NK-92 treated with Interleukin-12 subunit alpha and Interleukin-12 subunit beta, amount 100 ng/mL, for 24 hours (cell line): ENCODE results near the gene CMTM6.
"Not testable (repeated sequence)": the region's sequence is repeated elsewhere in the genome, so short reads cannot be mapped to it uniquely, and the experiment has no call there.

ENCODE experiments used
- DNase-seq: peaks from one replicate; lab custom pipeline; 2025; lab: John Stamatoyannopoulos, UW

The CMTM6 gene

GRCh38 chr3:32466808-32467207 is 35.8 kb downstream of the CMTM6 start:
- not testable (repeated sequence) for DNase-seq

GRCh38 chr3:32464726-32465125 is 37.9 kb downstream of the CMTM6 start:
- not testable (repeated sequence) for DNase-seq

DNA sequence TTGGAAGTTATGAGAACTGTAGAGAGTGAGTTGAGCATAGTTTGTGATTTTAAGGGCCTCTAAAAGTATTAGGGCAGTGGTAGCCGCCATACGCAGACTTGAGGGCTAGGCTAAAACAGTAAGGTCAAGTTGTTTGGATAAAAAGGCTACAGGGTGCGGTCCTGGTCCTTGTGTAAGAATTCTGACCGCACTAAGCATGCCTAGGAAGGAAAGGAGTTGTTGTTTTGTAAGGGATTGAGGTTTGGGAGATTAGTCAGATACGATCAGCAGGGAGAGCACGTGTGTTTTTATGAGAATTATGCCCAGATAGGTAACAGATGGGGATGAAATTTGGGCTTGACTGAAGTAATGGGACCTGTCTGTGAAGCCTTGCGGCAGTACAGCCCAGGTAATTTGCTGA is 39.2 kb downstream of the CMTM6 start:
- DNase-seq: not testable (repeated sequence)

- DNase-seq: not testable (repeated sequence)
These were observed 40.3 kb downstream of the CMTM6 start for GRCh38 chr3:32462191-32462986.

DNA sequence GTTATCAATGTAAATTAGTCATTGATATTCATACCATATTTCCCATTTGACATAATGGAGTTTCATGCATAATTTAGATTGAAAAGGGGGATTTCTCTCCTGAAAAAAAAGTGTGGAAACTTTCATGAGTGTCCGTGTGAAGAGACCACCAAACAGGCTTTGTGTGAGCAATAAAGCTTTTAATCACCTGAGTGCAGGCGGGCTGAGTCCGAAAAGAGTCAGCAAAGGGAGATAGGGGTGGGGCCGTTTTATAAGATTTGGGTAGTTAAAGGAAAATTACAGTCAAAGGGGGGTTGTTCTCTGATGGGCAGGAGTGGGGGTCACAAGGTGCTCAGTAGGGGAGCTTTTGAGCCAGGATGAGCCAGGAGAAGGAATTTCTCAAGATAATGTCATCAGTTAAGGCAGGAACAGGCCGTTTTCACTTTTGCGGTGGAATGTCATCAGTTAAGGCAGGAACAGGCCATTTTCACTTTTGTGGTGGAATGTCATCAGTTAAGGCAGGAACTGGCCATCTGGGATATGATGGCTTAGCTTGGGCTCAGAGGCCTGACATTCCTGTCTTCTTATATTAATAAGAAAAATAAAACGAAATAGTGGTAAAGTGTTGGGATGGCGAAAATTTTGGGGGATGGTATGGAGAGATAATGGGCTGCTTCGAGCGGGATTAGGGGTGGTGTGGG is 41.7 kb downstream of the CMTM6 start:
- DNase-seq: not testable (repeated sequence)

DNA sequence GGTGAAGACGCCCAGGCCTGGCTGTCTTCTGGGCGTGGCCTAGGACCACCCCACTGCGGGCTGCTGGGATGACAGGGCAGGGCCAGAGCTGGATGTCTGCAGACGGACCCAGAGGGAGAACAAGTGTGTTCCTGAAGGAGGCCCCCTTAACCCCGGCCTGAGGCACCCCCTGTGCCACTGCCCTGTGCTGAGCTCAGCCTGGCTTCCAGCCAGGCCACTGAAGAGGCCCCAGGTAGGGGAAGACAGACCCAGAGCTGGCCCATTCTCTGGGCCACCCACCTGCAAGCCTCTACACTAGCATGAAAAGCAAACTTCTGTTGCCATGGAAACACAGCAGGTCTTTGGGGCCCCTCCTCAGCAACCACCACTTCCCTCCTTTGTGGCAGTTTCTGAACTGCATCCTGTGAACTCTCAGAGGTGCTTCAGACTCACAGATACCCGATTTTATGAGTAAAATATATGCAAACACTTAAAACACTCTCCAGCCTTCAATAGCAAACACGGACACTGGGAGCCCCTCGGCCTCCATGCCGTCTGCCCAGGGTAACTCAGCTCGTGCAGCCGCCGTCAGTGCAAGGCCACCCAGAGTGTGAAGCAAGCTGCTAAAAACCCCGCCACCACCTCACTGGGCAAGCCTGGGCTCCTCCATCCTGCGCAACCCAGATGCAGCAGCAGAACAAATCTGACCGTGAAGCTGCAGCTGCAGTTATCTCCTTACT is 42.5 kb downstream of the CMTM6 start:
- DNase-seq: peak; percentile 45

GRCh38 chr3:32459450-32459849 is 43.2 kb downstream of the CMTM6 start:
- no peak for DNase-seq

DNA sequence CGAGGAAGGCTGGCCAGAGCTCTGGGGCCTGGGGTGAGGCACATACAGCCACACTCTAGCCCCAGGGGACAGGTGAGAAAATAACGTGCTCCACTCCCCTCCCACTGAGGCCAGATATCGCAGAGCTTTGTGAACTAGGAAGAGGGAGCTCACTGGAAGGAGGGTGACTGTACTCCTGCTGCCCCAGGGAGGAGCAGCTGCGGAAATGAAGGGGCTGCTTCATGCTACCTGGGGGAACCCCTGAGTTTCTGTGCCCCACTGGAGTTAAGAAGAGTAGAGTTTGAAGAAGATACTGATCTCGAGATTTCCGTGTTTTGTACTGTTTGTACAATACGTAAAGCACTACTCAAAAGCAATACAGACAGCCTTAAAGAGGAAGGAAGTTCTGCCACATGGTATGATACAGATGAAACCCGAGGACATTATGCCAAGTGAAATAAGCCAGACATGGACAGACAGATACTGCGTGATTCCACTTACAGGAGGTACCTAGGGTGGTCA is 44.6 kb downstream of the CMTM6 start:
- DNase-seq: no peak

DNA sequence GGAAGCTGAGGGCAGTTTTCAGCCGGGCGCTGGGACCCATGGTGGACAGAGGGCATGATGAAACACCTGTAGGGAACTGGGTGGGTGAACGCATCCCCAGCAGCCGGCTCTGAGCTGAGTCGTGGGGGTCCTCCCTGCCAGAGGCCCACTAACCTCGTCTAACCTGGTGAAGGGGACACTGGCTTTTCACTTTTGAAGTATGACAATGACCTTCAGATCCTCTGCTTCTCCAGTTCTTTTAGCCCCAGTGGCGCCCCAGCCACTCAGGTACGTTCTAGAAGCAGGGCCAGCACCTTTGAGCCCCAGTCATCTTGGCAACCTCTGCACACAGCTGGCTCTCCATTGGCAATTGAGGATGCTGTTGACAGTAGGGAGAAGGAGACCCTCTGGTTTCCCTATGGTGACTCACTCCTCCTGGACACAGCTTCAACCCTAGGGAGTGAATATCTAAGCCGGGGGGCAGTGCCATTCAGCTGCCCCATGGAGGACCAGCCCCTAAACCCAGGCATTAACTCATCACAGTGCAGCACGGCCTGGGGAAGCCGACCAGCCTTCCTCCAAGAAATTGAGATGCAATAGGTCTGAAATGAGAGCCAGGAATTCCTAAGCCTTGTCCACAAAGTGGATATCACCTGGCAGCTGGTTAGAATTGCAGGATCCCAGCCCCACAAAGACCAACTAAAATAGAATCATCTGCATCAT is 46.1 kb downstream of the CMTM6 start:
- DNase-seq: no peak

DNA sequence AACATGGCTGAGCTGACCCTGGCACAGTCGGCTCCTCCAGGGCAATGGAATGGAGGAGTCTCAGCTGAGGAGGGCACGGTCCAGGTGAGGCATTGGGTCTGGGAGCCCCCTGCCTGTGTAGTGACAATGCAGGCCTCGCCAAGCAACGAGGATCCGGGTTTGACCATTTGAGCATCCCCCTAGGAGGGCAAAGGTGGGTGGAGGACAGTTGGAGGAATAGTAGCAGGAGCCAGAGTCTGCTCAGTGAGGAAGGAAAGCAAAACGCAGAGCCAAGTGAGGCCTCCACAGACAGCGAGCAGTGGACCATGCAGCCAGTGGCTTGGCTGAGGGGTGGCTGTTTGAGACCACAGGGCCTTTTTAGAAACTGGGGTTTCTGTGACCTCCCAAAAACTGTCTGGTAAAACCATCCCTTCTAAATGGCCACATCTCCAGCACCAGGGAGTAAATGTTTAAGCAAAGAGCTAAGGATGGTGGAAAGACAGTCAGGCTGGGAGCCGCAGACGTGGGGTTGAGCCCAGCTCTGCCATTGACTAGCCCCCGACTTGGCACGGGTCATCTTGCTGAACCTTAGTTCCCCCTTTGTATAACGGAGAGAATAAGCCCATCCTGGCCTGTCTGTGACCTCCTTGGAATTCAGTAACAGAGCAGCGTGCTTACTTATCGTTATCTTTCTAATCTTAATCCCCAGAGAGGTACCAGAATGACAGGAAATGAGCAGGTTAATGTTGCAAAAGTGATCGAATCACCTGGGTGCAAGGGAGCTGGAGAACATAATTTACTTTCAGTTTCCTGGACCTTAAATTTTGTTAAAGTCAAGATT is 46.8 kb downstream of the CMTM6 start:
- DNase-seq: no peak

DNA sequence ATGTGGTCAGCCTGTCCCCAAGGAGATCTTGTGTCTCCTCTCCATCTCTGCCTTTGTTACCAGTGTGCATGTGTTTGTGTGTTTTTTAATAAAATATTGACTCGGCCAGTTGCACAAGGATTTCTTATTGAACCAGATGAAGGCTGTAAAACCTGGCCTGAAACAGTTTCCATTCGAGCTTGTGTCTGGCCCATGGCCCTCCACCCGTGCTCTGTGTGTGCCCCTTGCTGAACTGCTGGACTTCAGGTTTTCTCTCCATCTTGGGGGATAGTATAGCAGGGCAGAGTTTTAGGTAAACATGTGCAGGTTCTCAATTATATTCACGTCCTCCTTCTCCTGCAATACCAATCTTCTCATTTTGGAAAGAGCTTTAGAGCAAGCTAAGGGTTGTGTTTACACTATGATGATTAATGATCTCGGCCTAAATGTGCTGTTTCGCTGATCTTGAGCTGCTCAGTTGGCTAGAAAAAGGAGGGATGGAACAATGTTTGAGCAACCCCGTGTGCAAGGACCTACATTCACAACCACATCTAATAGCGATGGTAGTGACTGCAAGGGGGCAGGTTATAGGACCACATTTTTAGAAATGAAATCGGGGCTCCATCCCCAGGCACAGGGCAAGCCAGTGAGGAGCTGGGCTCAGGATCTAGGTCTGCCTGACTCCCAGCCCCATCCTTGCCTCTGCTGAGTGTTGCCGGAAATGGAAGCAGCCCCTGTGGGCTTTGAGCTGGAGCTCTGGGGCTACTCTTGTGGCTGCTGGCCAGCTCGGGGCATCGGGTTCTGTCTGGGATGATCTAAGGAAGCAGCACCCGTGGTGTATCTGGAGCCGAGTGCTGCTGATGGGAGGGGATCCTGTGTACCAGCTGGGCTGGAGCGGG is 47.7 kb downstream of the CMTM6 start:
- no peak for DNase-seq

DNA sequence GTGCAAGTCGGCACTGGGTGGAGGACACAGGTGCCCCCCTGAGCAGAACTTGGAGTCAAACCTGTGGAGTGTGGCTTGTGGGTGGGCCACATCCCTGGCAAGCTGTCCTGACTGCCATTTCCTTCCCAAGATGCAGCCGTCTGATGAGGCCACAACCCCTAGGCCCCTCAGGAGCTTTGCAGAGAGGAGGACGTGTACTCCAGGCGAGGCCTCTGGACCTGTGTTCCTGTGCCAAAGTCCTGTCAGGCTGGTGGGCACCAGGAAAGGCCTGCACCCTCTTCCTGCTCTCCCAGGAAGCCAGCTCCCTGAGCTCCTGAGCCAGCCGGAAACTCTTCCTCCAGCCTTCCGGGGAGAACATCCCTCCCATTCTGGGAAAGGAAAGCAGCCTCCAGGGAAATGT is 48.5 kb downstream of the CMTM6 start:
- no peak for DNase-seq

DNA sequence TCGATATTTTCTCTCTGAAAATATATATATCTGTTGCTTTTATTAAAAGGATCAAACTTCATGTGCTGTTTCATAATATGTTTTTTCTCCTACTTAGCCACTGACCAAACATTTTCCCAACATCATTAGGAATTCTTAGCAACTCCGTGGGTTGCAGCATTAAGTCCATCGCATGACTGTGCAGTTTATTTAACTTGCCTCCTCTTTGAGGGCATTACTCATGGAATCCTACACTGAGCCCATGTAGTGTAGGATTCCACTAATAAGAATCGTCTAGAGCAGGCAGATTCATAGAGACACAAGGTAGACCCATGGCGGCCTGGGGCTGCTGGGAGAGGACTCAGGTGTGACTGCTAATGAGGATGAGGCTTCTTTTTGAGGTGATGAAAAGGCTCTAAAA is 49.3 kb downstream of the CMTM6 start:
- no peak for DNase-seq

DNA sequence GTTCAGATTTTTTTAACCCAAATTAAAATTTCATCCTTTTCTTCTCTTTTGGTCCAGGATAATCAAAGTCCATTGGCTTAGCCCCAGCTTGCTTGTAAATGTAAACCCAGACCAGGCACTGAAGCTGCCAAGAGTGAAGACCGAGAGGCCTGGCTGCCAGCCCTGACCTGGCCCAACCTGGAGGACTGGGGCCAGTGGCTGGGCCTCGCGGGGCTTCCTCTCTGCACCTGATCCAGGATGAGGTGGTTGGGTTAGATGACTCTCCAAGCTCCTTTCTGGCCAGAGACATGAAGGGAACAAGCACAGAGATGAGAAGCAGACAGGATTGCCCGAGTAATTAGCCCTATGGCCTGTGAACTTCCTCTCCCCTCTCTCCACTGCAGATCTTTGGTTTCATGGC is 50.6 kb downstream of the CMTM6 start:
- DNase-seq: no peak

GRCh38 chr3:32450992-32451659 is 51.5 kb downstream of the CMTM6 start:
- no peak for DNase-seq

- DNase-seq: no peak
These were observed 52.2 kb downstream of the CMTM6 start for GRCh38 chr3:32450426-32450825.

DNA sequence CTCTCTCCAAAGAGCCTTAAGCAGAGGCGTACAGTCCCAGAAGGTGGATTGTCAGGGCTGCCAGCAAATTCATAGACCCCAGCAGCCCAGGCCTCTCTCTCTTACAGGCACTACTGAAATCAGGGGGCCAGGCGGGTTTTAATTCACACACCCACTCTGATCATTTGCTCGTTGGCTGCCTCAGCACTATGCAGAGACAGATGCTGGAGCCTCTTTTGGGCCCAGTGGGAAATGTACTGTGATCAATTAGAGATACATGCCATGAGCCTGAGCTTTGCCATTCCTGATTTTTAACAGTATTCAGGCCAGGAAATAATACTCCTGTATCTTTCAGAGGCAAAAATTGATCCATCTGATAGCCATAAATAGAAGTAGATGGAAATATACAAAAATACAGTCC is 53.0 kb downstream of the CMTM6 start:
- DNase-seq: no peak

DNA sequence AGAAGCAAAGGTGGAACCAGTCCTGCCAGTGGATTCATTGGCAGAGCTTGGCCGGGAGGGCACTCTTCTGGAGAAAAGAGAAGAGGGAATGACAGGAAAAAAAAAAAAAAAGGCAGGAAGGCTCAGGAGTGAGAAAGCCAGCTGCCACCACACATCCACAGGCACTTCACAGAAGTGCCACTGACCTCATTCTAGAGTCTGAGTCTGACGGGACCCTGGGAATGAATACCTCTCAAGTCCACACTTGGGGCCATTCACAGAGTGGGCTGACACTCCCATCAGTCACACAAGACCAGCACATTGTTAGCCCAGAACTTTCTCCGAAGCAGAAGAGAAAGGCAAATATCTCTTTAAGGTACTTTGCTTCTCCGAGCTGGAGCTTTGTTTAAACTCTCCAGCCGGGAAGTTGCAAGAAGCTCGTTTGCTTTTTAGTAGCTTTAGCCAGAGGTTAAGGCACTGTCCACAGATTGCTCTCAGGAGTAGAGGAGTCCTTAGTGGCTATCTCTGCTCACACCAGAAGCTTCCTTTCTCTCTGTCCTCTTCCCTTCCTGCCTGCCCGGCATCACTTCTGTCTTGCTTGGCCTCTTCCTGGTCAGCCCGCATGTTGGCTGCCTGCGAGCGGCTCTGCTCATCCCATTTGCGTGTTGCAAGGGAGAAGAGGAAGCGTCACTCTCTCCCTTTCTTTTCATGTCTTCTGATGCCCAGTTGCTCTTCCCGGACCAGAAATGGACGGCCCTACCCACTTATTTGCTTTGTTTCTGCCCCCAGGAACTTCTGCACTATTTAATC is 53.8 kb downstream of the CMTM6 start:
- no peak for DNase-seq

- DNase-seq: no peak
These were observed 54.7 kb downstream of the CMTM6 start for GRCh38 chr3:32447865-32448400.
